ENCODE measurements around the gene HHLA2. TPM values are rescaled to one million over a fixed set of nuclear protein-coding genes. Genes with fewer than 3 reads are reported as not detected.

HHLA2 gene
- total RNA-seq, 1 experiment from 2014 or later = not detected

DNA sequence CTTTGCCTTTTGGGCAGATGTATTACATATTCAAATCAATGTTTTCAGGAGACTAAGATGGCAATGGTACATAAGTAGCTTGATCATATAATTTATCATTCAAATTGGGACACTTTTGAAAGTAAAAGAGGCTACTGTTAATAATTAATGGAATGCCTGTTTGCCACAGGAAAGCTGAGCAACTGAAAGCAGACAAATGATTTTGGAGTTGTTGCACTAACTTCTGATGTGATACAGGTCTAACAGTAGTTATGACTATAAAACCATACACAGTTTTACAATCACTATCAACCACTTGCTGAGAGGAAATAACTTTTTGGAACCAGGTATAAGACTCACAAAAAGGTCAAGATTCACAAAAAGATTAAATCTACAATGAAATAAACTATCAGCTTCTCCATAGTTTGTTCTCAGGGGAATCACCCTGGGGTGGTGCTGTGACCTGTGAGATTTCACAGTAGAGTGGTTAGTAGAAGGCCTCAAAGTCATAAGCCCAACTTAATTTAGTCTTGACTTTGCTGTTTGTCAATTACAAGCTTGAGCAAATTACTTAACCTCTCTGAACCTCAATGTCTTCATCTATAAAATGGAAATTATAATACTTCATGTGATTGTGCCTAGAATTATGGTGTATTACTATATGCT lies 42.7 kb downstream of the HHLA2 start:
- Histone ChIP-seq H3K27me3 (replicated peaks) (no peaks in the 10 kb centered on the region), H3K27ac (no peak overlapping the region), H3K4me3 (no peak overlapping the region), H3K36me3 (no peaks in the 10 kb centered on the region), H3K9me3 (replicated peaks) (no peaks in the 10 kb centered on the region), H3K4me1 (replicated peaks) (no peaks in the 10 kb centered on the region)
- DNase-seq (ENCODE audit: low read depth in 1 of 2, low spot score in 2 of 2) = no peak

DNA sequence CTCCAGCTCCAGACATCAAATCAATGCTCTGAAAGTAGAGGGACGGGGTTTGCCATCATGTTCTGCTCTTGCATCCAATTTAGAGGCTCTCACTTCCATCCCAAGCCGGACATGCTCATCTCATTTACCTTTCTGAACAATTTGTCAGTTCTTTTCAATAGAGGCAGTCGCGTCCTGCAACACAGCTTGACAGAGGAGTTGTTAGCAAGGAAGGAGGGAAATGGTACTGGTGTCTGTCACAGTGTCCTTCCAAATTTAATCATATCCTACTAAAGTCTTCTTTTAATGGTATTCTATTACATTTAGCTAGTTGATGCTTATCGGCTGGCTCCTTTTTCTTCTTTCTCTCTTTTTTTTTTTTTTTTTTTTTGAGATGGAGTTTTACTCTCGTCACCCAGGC lies 45.6 kb downstream of the HHLA2 start:
- H3K27ac ChIP-seq = no peak overlapping the region
- H3K27me3 ChIP-seq (replicated peaks) = no peaks in the 10 kb centered on the region
- H3K4me3 ChIP-seq = no peak overlapping the region
- no peaks in the 10 kb centered on the region for H3K36me3 ChIP-seq
- DNase-seq (ENCODE audit: low read depth in 1 of 2, low spot score in 2 of 2) = no peak
- H3K9me3 ChIP-seq (replicated peaks) = no peaks in the 10 kb centered on the region
- no peaks in the 10 kb centered on the region for H3K4me1 ChIP-seq (replicated peaks)

DNA sequence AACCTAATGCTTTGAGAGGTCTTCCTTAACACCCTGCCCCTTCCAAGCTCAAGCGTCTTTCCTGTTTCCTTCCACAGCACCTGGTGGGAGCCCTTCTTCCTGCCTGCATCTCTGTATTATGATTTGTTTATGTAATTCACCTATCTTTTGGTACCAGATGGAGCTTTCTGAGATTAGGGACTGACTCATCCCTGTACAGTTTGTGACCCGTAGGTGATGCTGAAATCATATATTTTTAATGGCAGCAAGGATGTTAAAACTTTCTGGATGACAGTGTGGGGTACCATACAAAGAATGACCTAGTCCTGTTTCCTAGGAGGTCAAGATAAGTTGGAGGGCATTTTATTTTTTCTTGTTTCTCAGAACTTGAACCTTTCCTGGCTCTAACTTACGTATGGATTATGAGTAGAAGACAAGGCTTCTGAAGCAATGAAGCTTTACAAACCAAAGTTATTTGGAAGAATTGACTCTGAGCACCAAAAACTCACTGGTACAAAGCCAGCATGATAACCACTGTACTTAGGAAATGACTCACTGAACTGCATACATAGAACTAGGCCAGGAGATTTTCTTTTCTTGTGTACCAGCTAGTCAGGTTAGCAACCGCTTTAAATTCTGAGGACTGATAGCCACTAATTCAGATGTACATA lies 46.6 kb downstream of the HHLA2 start:
- no peak overlapping the region for H3K4me3 ChIP-seq
- no peaks in the 10 kb centered on the region for H3K27me3 ChIP-seq (replicated peaks)
- H3K27ac ChIP-seq = no peak overlapping the region
- H3K9me3 ChIP-seq (replicated peaks) = no peaks in the 10 kb centered on the region
- no peaks in the 10 kb centered on the region for H3K36me3 ChIP-seq
- no peak for DNase-seq (ENCODE audit: low read depth in 1 of 2, low spot score in 2 of 2)
- no peaks in the 10 kb centered on the region for H3K4me1 ChIP-seq (replicated peaks)

DNA sequence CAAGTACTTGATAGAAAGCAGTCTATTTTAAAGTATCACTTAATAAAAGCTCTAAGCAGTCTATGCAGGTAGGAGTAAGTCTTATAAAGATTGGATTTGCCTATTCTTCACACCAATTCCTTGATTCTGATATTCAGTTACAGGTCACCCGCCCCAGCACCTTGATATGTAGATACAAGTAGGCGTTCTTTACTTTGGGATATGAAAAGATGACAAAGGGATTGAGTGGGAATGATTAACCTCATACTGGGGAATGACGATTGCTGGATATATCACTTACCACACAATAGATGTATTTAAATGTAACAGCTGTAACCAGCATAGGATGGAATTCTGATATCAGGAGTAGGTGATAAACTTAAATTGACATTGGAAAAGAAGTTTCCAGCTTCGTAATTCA lies 47.1 kb downstream of the HHLA2 start:
- no peaks in the 10 kb centered on the region for H3K4me1 ChIP-seq (replicated peaks)
- H3K4me3 ChIP-seq = no peak overlapping the region
- H3K27ac ChIP-seq = no peak overlapping the region
- H3K9me3 ChIP-seq (replicated peaks) = no peaks in the 10 kb centered on the region
- DNase-seq (ENCODE audit: low read depth in 1 of 2, low spot score in 2 of 2) = no peak
- H3K36me3 ChIP-seq = no peaks in the 10 kb centered on the region
- no peaks in the 10 kb centered on the region for H3K27me3 ChIP-seq (replicated peaks)

DNA sequence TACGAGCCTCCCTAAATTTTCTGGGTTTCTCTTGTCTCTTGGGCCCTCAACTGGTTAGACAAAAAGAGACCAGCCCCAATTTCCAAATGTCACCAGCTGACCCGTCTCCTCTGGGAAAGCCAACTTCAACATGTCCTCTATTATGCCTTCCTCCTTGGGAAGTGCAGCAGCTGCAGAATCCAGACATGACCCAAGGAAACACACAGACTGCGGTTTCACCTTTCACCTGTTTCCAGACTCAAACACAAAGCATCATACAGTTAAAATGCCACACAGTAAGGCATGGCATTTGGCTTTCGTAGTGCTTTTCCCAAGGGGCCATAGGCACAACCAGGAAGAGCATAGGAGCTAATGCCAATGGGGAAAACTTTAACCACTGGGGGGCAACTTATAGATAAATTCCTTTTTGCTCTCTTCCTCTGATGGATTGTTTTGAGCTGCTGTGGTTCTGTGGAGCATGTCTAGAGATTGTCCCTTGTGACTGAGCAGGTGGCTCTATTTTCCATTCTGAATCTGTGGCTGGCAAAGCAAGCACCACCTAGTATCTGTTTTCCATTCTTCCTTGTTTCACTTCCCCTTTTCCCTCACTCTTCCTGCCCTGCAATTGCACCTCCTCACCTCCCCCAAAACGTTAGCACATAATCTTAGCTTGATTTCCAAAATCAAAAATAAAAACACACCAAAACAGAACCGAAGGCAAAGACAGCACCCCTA lies 49.3 kb downstream of the HHLA2 start:
- Histone ChIP-seq H3K4me3 (no peak overlapping the region), H3K36me3 (no peaks in the 10 kb centered on the region), H3K9me3 (replicated peaks) (no peaks in the 10 kb centered on the region), H3K27me3 (replicated peaks) (no peaks in the 10 kb centered on the region), H3K4me1 (replicated peaks) (no peaks in the 10 kb centered on the region), H3K27ac (no peak overlapping the region)
- DNase-seq (ENCODE audit: low read depth in 1 of 2, low spot score in 2 of 2) = no peak

DNA sequence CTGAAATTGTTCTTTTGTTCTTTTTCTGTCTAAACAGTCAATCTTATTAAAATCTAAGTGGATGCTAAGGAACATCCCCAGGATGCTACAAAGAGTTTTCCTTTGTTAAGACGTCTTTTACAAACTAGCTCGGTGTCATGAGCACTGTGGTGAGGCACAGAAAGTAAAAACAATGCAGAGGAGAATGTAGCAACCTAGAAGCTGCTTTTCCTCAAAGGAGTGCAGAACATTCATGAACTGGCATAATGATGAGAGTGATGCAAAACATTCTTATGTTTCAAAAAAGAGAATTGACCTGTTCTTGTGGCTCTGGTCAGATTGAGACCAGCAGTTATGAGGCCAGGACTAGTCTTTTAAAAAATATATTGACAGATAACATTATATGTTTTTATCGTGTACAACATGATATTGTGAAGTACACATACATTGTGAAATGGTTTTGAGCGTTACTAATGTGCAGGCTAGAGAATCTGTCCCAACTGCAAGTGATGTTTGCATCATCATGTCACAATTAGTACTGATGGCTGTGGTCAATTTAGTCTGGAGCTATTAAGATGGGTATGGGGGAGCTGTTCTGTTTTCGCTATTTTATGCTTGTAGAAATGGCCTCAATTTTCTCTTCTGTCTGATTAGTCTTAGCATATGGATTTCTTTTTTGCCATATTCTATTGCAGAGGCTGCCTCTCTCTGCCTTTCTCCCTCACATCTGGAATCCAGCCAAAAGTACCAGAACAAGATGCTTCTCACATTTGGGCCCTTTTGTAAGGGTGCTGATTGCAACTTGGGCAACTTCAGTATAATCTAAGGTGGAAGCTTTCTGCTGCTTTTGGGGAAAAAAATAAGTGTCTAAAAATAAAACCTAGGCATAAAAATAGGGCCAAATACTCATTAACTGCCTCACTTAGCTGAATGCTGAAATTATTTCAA lies 50.2 kb downstream of the HHLA2 start:
- Histone ChIP-seq H3K36me3 (no peaks in the 10 kb centered on the region), H3K9me3 (replicated peaks) (no peaks in the 10 kb centered on the region), H3K4me1 (replicated peaks) (no peaks in the 10 kb centered on the region), H3K27ac (no peak overlapping the region), H3K27me3 (replicated peaks) (no peaks in the 10 kb centered on the region), H3K4me3 (no peak overlapping the region)
- no peak for DNase-seq (ENCODE audit: low read depth in 1 of 2, low spot score in 2 of 2)

DNA sequence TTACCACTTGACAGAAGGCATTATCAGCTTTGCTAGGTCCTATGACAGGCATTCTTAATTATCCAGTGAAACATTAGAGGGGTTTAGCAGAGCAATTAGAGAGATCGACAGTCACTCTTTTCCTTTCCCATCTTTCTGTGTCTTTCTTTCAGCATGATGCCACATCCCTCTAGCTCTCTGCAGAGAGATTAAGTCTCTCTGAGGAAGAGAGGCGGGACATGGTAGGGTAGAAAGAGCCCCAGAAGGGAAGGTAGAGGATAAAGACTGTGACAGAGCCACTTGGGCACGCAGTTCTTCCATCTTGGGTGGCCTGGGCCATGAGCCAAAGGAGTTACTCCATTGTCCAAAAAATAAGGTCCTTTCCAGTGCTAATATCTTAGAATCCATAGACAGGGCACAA lies 55.8 kb downstream of the HHLA2 start:
- Histone ChIP-seq H3K36me3 (no peaks in the 10 kb centered on the region), H3K4me1 (replicated peaks) (no peaks in the 10 kb centered on the region), H3K27me3 (replicated peaks) (no peaks in the 10 kb centered on the region), H3K27ac (no peak overlapping the region), H3K9me3 (replicated peaks) (no peaks in the 10 kb centered on the region), H3K4me3 (no peak overlapping the region)
- DNase-seq (ENCODE audit: low read depth in 1 of 2, low spot score in 2 of 2) = no peak

DNA sequence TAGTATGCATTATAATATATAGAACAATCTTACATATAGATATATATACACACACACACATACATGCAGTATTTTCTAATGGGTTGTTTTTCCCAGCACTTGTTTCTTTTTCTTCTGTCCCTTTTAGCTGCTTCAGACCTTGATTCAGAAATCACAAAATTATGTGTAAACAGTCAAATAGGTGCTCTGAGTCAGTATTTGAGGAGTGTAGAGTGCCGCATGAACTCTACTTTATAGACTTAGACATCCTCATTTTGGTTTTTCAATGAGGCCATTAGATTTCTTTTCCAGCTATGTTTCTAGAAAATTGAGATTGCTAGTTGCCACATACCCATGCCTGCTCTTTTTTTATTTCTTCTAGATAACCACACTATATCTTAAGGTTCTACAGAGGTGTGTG lies 58.2 kb downstream of the HHLA2 start:
- no peaks in the 10 kb centered on the region for H3K4me1 ChIP-seq (replicated peaks)
- H3K36me3 ChIP-seq = no peaks in the 10 kb centered on the region
- no peak for DNase-seq (ENCODE audit: low read depth in 1 of 2, low spot score in 2 of 2)
- no peak overlapping the region for H3K27ac ChIP-seq
- H3K27me3 ChIP-seq (replicated peaks) = no peaks in the 10 kb centered on the region
- H3K9me3 ChIP-seq (replicated peaks) = no peaks in the 10 kb centered on the region
- no peak overlapping the region for H3K4me3 ChIP-seq

DNA sequence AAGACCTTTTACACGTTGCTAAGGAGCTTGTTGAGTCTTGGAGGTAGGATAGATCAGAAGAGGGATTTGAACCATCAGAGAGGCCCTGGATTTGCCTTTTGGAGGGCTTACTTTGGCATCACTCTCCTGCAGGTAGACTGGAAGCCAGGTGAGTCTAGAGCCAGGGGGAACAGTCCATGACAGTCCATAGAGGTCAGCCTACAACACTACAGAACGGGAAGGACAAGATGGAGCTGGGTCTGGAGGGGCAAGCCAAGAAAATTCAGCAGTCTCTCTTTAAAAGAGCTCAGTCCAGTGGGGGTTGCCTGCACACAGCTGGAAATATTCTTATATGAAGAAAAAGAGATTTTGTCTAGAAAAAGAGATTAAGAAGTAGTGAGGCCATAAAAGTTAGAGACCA lies 60.7 kb downstream of the HHLA2 start:
- DNase-seq (ENCODE audit: low read depth in 1 of 2, low spot score in 2 of 2) = no peak
- Histone ChIP-seq H3K4me1 (replicated peaks) (no peaks in the 10 kb centered on the region), H3K9me3 (replicated peaks) (no peaks in the 10 kb centered on the region), H3K27me3 (replicated peaks) (no peaks in the 10 kb centered on the region), H3K4me3 (no peak overlapping the region), H3K27ac (no peak overlapping the region), H3K36me3 (no peaks in the 10 kb centered on the region)

DNA sequence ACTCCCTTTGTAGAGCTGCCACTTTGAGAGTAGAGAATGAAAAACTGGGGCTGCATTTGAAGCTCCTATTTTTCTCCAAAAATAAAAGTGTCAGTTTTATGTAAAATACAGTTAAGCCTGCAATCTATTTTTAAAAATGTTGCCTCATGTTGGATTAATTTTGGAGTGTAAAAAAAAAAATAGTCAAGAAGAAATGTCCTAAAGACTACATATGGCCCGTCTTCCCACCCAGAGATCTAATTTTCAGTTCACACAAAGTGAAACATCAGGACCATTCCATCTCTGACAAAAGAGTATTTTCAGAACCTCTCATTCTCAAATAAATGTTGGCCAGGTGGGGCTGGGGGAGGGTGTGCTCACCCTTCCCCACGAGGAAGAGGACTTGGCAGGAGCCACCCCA lies 62.7 kb downstream of the HHLA2 start:
- Histone ChIP-seq H3K27ac (no peak overlapping the region), H3K9me3 (replicated peaks) (no peaks in the 10 kb centered on the region), H3K27me3 (replicated peaks) (no peaks in the 10 kb centered on the region), H3K36me3 (no peaks in the 10 kb centered on the region), H3K4me1 (replicated peaks) (no peaks in the 10 kb centered on the region), H3K4me3 (no peak overlapping the region)
- no peak for DNase-seq (ENCODE audit: low read depth in 1 of 2, low spot score in 2 of 2)

DNA sequence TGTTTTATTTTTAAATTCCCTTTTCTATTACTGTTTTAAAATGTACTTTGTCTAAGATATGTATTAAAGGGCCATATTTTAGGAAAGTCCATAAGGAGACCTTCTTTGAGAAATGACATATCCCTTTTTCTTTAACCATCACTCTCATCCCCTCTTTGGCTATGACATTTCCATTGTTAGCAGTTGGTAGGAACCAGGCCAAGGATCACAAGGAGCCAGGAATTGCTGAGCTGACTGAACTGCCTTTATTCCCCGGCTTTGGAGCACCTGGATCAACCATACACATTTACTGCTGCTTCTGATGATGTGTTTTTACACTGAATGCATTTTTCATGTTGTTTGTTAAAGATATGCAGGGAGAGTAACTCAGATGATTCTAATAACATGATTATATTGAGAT lies 79.7 kb downstream of the HHLA2 start:
- Histone ChIP-seq H3K9me3 (replicated peaks) (no peaks in the 10 kb centered on the region), H3K27ac (no peak overlapping the region), H3K36me3 (no peaks in the 10 kb centered on the region), H3K4me3 (no peak overlapping the region), H3K27me3 (replicated peaks) (no peaks in the 10 kb centered on the region), H3K4me1 (replicated peaks) (no peaks in the 10 kb centered on the region)
- no peak for DNase-seq (ENCODE audit: low read depth in 1 of 2, low spot score in 2 of 2)

DNA sequence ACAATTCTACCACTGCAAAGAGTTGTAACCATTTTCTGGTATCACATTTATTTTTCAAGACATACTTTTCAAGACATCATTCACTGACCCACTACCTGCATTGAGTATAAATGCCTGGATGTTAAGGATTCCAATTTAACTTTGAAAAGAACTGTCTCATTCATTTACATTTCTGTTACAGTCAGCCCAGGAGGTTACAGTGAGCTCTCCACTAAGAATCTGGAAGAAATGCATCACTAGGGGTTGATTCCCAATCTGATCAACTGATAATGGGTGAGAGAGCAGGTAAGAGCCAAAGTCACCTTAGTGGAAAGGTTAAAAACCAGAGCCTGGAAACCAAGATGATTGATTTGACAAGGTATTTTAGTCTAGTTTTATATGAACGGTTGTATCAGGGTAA lies 81.0 kb downstream of the HHLA2 start:
- Histone ChIP-seq H3K4me3 (no peak overlapping the region), H3K27ac (no peak overlapping the region), H3K4me1 (replicated peaks) (no peaks in the 10 kb centered on the region), H3K9me3 (replicated peaks) (no peaks in the 10 kb centered on the region), H3K27me3 (replicated peaks) (no peaks in the 10 kb centered on the region), H3K36me3 (no peaks in the 10 kb centered on the region)
- no peak for DNase-seq (ENCODE audit: low read depth in 1 of 2, low spot score in 2 of 2)

DNA sequence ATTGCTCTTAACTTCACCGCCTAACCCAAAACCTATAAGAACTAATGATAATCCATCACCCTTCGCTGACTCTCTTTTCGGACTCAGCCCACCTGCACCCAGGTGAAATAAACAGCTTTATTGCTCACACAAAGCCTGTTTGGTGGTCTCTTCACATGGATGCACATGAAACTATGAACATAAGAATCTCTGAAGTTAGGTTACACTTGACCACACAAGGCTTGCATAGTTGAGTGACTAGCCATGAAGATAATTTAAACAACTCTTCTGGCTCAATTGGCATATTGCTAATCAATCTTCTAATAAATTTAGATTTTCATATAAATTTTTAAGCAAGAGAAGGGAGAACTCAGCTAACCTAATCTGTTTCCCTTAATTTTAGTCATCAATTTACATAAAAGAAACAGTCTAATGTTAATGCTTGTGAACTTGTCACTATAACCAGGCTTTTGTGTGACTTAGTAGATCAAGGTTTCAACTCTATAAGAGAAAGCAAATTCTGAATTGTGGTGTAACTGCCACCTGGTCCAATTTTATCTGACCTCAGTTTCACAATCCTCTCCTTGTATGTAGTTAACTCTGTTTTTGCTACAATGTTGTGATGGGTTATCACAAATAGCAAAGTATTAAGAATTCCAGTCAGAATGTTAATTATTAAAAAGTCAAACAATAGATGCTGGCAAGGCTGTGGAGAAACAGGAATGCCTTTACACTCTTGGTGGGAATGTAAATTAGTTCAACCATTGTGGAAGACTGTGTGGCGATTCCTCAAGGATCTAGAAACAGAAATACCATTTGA lies 82.0 kb downstream of the HHLA2 start:
- Histone ChIP-seq H3K4me3 (no peak overlapping the region), H3K4me1 (replicated peaks) (no peaks in the 10 kb centered on the region), H3K9me3 (replicated peaks) (no peaks in the 10 kb centered on the region), H3K27me3 (replicated peaks) (no peaks in the 10 kb centered on the region), H3K36me3 (no peaks in the 10 kb centered on the region), H3K27ac (no peak overlapping the region)
- DNase-seq (ENCODE audit: low read depth in 1 of 2, low spot score in 2 of 2) = no peak
